GM19035 (cell line): ENCODE results near the gene ZIC5.
"Not testable (repeated sequence)": the region's sequence is repeated elsewhere in the genome, so short reads cannot be mapped to it uniquely, and the experiment has no call there.

Source experiments
- ATAC-seq: cut with Tn5 transposase; IDR thresholded peaks from one replicate; pipeline ENCODE4 v1.9.1; 2021; ENCODE audit not compliant: unreplicated experiment

The ZIC5 gene

GRCh38 chr13:99961636-99962035, 9.9 kb downstream of the ZIC5 start:
- ATAC-seq: no peak

DNA sequence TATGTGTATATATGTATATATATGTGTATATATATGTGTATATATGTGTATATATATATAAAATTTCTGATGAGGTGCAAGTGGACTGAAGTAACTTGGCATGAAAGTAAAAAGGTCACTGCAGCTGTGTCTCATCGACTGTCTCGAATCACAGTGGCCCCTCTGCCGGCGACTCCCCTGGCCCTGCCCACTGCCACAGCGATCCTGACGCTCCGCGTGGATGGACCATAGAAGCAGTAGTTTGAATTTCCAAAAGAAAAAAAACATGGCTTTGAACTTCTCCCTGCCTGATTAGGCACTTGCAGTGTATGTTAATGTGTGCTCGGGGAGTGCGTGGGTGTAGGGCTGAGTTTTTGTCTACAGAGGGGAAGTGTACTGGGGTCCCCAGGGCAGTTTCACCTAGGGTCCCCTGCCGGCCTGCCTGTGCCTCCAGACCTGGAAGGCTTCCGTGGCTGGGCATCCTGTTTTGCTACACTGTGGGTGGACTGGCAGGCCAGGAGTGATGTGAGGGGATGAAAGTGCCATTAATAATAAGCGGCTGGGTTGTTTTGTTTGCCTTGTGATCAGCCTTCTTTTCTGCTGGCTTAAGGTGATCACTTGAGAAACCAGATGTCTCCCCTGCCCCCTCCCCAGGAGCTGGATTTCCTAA, 10.8 kb downstream of the ZIC5 start:
- no peak for ATAC-seq

- ATAC-seq: no peak
Observed at GRCh38 chr13:99959540-99960230, 11.9 kb downstream of the ZIC5 start.

DNA sequence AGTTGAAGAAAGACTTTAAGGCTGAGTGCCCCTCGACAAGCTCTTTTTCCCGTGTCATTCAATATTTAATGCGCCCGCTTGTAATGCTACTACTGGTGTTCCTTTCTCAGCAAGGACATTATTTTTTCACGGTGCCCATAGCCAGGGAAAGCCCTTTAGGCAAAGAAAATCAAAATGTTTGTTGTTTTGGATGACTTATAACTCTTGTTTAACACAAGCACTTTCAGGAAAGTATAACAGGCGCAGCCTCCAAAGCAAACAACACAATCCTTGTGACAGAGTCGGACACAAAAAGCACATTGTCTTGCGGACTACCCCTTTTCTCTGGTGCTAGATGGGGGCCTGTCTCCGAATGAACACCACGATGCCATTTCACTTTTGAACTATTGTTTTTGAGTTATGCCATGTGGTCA, 12.4 kb downstream of the ZIC5 start:
- no peak for ATAC-seq

- ATAC-seq: no peak
Observed at GRCh38 chr13:99958406-99959126, 13.0 kb downstream of the ZIC5 start.

GRCh38 chr13:99956473-99957349, 14.9 kb downstream of the ZIC5 start:
- no peak for ATAC-seq

DNA sequence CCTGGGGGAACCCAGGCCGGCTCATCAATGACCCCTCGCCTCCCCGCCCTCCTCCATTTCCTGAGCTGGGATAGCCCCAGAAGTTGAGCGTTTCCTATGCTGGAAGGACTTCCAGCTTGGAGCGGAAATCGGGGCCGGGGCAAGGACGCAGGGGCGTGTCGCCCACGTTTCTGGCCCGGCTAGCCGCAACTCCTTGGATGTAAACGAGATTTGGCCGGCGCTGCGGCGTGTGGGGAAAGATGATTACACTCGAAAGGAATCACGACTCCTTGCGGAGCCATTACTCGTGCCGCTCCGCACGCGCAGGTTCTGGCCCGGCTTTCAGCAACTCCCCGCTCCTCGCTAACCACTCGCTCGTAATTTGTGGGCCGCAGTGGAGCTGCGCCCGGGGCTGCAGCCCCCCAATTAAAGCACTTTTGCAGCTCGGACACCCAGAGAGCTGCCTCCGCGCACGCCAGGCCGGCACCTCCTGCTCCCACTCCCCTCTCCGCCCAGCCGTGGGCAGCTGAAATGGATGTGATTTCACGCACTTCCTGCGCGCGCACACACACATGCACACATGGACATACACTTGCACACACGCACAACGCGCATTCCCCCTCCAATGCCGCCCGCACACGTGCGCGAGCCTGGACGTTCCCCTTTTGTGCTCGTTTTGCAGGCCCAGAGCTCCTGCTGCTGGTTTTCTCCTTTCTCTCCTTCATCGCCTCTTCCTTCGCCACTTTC, 15.7 kb downstream of the ZIC5 start:
- ATAC-seq: no peak

DNA sequence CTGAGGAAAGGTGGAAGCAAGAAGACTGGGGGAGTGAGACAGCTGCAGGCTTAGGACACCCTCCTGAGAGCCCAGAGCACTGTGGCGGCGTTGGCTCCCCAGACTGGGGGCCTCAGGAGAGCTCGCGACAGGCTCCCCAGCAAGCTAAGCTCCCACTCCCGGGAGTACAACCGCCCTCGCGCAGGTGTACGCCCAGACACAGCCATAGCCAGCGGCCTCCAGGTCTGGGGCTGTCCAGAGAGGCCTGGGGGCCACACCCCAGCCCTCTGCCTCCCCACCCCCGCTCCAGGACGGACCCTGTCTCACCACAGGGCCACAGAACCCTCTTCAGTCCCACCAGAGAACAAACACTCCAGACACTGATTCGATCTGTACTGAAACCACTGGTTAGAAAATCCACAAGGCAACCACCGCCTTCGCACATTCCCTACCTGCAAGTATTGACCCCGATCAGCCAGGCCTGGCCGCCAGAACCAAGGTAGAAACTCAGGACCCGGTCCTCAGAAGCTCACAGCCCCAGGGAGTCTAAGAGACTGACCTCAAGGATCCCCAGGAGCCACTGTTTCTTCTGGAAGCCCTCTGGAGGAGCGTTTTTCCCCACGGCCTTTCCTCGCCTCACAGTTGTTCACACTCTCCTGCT, 16.3 kb downstream of the ZIC5 start:
- ATAC-seq: no peak

DNA sequence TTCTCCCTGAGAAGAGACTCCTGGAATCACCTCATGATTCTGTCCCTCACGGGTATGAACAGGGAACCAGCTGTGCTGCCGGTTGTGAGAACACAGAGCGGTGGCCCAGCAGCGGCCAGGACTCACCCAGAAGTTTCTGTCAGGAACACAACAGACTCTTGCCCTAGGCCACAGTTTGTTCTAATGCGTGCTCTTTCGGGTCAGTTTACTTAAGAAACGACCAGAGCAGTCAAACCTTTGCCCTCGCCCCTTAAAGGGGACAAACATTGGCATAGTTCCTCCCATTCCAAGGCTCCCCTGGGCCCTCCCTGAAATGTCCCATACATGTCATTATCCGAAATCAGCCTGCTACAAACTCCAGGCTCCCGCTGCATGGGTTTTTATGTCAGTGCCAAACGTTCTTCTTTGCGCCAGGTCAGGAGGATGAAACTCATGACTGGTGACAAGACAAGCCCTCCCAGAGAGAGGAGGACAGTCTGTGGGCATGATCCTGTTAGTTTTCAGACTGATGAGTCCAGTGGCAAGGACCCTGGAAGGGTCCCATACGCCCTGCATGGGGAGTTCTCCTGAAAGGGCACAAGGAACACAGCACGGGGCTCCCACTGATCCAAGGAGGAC, 18.3 kb downstream of the ZIC5 start:
- no peak for ATAC-seq

DNA sequence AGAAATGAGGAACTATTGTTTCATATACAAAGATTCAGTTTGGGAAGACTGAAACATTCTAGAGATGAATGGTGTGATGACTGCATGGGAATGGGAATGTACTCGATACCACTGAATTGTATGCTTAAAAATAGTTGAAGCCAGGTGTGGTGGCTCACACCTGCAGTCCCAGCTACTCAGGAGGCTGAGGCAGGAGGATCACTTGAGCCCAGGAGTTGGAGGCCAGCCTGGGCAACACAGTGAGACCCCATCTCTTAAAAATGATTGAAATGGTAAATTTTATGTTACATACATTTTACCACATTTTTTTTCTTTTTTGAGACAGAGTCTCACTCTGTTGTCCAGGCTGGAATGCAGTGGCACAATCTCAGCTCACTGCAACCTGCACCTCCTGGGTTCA, 19.9 kb downstream of the ZIC5 start:
- ATAC-seq: not testable (repeated sequence)

DNA sequence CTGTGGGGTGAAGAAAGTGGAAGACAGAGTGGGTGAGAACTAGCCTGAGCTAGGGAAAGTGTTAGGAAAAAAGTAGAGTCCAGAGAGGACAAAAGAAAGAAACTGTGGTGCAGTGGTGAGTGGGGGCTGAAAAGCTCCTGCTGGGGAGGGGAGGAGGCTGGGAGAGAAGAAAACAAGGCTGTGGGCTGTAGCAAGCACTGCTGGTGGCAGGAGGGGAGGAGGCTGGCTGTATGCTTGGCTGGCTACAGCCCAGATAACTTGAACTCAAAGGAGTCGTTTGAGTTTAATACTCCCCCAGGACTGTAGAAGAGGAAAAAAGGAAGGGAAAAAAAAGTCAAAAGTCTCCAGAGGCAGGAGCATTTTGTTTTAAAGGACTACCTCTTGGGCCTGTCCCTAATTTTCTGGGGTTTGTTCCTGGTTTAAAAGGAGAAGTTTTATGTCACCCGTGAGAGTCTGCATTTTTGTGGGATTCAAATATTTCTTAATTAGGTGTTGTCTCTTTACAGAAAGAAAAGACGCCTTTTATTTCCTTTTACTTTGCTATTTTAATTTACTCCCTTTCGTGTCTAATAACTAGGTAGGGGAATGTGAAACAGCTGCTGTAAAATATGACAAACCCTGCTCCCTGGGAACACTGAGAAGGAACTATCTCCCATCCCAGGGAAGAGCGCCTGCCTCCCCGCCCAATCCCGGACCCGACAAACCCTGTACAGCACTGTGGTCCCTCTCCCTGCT, 21.7 kb downstream of the ZIC5 start:
- ATAC-seq: no peak

GRCh38 chr13:99948907-99949678, 22.5 kb downstream of the ZIC5 start:
- ATAC-seq: no peak

DNA sequence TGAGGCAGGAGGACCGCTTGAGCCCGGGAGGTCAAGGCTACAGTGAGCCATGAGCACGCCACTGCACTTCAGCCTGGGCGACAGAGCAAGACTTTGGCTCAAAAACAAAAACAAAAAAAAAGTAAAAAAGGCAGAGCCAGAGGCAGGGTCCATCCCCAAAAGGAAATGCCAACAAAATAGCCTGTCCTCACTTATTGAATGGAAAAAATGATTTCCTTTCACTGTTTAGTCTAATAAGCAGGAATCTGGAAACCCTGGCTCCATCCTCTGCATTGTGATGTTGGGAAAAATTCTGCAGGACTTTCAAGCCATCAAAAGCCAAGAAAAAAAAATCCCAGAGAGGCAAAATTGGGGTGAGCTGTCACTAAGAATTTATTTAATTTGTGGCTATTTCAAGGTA, 23.2 kb downstream of the ZIC5 start:
- no peak for ATAC-seq

DNA sequence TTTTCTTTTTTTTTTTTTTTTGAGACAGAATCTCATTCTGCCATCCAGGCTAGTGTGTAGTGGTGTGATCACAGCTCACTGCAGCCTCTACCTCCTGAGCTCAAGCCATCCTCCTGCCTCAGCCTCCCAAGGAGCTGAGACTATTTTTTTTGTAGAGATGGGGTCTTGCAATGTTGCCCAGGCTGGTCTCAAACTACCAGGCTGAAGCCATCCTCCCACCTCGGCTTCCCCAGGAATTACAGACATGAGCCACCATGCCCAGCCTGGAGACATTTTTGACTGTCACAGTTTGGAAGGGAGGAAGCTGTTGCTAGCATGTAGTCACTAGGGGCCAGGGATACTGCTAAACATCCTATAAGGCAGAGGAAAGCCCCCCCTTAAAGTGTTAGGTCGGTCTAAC, 23.9 kb downstream of the ZIC5 start:
- no peak for ATAC-seq

DNA sequence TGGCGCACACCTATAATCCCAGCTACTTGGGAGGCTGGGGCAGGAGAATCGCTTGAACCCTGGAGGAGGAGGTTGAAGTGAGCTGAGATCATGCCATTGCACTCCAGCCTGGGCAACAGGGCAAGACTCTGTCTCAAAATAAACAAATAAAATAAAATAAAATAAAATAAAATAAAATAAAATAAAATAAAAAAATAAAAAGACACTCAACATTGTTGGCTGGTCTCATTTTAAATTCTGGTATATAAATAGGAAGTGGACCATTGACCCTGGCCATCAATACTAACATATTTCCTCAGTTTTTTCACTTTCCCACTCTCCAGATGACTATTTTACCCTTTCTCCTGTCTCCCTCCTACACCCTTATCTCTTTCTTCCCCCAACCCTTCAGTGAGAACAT, 26.1 kb downstream of the ZIC5 start:
- ATAC-seq: not testable (repeated sequence)

GRCh38 chr13:99944606-99945005, 27.0 kb downstream of the ZIC5 start:
- no peak for ATAC-seq

- ATAC-seq: no peak
Observed at GRCh38 chr13:99944102-99944501, 27.5 kb downstream of the ZIC5 start.

GRCh38 chr13:99941911-99942310, 29.7 kb downstream of the ZIC5 start:
- no peak for ATAC-seq
